Amniotic stem cell (primary cell): ENCODE measurements around the gene DUSP16.
"Not testable (repeated sequence)": the region's sequence is repeated elsewhere in the genome, so short reads cannot be mapped to it uniquely, and the experiment has no call there.

ENCODE experiments used
- DNase-seq: peaks from one replicate; lab custom pipeline; 2025; lab: John Stamatoyannopoulos, UW

Gene DUSP16

DNA sequence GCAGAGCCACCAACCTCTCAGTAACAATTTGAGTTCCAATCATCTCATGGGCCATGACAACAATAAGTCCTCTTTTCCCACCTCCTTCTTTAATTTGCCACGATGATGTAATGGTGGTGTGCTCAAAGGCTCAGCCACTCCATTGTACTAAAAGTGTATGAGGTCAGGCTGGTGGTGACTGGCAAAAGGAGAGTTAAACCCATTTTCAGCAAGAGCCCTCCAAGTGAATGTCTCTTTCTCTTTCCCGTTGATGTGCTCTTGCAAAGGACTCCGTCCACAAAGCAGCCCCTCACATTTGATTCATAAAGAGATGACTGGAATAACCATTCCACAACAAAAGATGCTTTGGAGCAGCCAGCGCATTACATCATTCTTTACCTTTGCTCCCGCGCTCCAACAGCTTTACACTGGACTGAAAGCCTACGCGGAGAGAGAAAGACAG is 41.6 kb downstream of the DUSP16 start:
- DNase-seq: no peak

DNA sequence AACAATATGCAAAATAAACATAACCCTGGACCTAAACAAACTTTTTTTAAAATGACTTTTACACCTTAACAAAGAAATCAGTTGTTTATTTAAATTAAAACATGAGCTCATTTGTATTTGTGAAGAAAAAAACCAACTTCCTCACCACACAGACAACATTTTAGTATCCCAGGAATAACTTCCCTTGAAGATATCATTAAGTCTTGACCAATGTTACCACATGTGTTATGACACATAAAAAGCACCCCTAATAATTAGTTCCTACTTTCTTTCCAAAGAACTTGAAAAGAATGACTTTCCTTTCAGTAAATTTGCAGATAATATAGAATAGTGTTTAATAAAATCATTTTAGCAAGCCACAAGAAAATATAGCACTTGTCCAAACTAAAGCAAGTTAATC is 42.4 kb downstream of the DUSP16 start:
- no peak for DNase-seq

DNA sequence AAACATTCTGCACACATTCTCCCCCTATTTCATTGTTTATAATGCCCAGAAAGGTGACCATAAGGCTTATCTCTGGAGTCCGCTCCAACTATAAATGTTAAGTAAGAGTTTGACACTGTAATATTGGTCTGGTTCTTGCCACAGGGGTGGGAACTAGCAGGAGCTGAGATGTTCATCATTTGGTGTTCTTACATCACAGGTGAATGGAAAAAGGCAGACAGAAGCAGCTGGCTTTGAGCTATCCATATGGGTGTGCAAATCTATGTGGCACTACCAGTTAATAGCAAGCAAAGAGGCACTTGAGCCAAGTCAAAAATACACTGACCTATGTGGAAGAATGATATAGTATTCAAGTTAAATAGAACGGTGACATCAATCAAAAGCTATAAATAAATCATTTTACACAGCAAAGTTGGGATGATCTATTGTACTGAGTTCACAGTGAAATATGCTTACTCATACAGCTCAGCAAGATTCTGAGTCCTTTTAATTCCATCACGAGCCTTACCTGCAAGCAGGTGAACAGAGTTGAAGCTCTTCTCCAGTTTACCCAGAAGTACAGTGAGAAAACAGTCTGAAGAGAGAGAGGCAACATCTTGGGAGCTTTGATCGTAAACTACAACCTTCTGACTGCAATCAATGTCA is 43.2 kb downstream of the DUSP16 start:
- no peak for DNase-seq

DNA sequence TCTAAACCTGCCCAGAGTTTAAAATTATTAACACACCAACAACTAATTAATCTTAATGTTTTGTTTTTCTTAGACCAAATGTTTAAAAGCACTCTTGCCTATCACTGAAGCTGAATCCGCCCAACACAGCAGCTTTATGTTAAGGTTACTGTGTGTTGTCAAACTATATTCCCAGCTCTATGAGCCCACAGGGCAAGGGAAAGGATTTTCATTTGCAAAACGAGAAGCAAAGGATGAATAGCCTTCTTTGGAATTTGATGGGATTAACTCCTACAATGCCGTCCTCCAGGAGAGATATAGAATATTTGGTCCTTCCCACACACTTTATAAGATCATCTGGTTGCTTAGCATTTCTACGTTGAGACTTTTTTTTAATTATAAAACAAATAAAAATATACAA is 43.7 kb downstream of the DUSP16 start:
- DNase-seq: no peak

DNA sequence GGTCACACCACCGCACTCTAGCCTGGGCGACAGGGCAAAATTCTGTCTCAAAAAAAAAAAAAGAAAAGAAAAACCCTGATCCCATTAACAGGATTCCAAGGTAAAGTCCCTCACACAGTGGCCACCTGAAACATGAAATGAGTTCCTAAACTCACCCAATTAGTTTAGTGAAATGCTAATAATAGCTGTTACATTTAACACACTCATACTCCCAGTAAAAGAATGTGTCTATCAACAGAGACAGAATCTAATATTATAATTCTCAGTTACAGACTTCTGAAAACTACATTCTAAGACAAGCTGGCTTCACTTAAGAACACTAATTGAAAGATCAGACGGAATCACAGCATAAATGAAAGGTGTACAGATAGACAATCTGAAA is 44.2 kb downstream of the DUSP16 start:
- DNase-seq: no peak

DNA sequence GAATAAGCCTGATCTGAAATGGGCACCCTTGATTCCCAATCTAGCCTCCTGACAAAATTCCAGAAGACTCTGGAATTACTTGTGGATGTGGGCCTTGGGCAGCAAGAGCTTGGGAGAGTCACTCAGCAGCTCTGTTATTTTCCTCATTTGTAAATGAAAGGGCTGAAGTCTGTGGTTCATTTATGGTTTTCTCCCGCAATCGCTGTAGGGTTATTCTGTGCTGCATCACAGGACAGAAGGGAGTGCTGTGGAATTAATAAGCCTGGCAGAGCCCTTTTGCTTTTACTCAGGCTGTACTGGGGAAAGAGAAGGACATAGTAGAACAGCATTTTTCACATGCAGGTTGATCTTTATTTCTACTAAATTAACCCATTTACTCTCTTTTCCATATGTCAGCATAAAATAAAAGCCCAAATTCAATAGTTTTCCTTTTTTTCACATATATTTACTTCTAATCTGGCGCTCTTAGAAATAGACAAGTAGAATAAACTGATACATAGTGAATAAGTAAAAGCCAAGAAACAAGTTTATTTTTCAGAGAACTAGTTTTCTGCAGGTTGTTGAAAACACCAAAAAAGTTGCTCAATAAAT is 49.2 kb downstream of the DUSP16 start:
- DNase-seq: no peak

DNA sequence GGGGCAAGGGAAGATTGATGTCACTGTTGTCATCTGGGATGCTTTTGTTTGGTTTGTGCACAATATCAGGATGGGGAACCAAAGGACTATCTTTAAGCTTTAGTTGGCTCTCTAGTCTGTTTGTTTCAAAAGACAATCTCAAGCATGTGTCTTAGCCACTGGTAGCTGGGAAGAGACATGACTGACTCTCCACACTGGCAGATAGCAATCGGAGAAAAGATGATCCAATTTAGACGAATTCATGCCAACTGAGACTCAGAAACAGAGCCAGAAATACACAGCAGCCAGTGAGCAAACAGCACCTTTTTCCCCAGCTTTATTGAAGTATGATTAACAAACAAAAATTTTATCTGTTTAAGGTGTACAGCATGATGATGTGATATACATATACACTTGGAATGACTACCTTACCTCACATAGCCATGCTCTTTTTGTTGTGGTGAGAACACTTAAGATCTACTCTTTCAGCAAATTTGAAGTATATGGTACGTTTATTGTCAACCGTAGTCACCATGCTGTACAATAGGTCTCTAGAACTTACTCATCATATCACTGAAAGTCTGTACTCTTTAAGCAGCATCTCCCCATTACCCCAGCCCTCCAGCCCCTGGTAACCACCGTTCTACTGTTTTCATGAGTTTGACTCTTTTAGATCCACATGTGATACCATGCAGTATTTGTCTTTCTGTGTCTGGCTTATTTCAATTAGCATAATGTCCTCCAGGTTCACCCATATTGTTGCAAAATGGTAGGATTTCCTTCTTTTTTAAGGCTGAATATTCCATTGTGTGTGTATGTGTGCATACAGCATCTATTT is 50.6 kb downstream of the DUSP16 start:
- no peak for DNase-seq

DNA sequence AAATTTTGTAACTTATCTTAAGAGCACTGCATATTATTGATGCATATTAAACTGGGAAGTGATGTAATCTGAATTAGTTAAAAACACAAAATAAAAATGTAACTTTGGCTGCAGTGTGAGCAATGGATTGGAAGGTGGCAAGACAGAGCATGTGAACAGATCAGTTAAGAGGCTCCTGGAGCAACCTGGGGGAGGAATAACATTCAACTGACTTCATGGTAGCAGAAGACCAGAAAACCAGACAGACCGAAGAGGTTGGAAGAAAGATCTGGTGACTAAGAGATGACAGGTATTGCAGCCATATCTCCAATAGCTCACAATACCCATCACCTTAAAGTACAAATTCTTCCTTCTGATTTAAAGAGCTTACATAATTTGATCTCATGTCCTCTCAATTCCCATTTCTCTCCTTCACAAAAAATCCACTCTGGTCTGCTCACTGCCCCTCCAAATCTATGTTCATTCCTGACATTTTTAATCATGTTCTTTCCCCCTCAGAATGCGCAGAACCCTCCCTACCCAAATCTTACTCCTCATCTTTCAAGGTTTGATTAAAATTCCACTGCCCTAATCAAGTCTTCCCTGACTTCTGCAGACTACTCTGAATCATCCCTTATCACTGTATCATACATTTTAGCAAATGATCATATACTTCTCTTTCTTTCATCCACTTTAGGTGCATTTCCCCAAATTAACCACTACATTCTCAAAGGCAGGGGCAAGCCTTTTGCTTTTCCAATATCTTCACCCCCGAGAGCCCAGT is 51.5 kb downstream of the DUSP16 start:
- DNase-seq: no peak

DNA sequence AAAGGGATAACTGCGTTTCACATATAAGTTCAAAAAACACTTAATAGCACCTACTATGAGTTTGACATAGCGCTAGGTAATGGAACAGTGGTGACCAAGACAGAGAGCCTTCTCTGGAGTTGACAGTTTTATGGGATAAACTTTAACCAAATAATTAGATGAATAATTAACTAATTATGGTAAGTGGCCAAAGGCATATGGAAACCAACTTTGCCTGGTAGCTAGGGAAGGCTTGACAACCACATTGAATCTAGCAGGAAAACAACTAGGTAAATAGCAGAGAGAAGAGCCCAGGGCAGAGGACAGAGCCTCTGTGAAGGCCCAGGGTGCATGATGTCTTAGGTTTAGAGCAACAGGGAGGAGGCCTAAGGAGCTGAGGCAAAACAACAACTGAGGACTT is 52.1 kb downstream of the DUSP16 start:
- DNase-seq: no peak

DNA sequence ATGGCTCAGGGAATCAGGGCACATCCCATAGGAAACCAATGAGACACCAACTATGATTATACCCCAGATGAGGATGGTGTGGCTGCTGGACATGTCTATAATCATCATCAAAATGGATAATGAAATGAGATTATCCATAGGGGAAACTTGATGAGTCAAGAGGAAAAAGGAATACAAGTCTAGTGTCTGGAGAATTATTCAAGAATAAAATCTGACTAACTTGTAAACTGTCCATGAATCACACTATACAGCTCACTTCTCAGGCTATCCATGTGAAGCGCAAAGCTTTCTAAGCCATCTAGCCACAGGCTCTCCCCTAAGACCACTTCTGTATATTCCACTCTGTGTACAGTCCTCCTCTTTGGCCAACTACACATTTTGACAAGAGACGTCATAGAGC is 52.5 kb downstream of the DUSP16 start:
- DNase-seq: peak; percentile 44

DNA sequence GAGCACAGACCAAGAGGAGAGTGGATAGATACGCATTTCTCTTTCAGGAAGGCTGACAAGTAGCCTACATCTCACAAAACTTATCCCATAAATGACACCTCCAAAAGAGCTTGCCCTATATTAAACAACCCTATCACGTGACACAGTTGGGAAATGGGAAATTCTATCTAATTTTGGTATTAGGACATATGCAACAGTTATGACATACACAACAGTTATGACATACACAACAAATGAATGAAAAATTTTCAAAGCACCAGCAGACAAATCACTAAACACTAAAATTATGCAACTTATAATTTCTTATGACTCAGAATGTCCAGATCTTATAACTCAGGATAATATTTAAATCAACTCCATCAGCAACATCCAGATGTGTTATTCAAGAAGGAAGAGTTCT is 54.1 kb downstream of the DUSP16 start:
- no peak for DNase-seq

DNA sequence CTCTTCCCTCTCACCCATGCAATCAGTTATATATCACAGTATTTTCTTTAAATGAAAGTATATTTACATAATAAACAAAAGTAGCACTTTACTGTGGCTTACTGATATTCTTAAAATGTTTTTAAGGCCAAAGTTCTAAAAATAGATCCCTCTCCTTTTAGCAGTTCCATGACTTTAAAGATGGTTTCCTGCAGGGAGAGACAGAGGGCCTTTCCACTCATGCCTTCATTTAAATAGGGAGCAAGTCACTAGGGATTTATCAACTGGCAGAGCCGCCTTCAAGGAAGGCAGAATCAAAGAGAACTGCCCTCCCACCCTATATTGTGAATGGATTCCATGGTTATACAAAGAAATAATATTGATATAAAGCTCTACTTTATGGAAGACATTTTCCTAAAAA is 55.5 kb downstream of the DUSP16 start:
- DNase-seq: no peak

DNA sequence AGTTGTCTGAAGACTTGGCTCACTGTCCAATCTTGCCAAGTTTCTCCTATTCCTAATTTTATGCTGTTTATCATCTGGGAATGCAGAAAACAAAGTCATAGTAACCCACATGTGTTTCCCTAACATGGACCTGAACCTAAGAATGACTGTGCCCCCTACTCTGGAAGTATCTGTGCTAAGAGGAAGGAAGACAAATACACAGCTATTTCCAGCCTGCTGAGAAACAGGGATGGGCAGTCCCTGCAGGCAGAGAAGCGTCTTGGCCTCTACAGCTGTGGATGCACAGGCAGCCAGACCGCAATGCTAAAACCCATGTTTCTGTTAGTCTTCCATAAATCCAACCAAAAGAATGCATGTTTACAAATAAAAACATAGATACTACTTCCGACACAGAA is 56.2 kb downstream of the DUSP16 start:
- DNase-seq: no peak

DNA sequence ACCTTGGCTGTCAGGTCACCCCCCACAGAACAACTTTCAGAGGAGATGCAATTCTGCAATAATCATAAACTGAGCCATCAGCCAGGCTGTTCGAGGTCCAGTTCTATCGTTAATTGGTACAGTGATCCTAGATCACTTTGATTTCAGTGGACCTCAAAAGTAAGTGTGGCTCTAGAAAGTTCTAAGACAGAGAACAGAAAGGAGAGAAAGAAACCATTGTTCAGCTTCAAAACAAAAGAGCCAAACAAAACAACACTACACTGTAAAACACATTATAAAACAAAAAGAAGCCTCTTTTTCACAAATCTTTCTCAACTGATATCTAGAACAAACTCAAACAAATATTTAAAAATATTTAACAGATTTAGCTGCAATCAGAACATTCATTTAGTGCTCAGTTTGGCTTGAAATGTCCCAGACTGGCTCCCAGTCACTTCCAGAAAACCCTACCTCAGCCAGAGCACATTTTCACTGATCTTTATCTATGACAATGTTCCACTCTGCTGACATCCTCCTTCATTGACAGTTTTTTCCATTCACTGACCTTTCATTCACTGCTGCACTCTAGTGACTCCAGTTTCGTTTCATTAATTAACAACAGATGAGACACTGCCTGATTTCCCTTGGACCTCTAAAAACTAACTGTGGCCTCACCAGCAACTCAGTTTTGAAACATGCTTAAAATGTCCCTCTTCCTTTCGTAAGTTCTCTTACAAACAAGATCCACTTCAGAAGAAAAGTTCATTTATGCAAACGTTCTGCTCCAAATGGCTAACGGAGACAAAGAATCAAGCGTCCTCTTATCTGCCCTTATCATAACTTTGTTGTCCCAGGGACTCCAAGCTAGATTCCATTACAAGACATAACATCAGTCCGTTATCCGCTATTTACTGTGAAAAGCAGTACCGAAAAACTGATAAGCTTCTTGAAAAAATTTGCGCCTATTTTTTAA is 56.8 kb downstream of the DUSP16 start:
- peak; percentile 34 for DNase-seq

DNA sequence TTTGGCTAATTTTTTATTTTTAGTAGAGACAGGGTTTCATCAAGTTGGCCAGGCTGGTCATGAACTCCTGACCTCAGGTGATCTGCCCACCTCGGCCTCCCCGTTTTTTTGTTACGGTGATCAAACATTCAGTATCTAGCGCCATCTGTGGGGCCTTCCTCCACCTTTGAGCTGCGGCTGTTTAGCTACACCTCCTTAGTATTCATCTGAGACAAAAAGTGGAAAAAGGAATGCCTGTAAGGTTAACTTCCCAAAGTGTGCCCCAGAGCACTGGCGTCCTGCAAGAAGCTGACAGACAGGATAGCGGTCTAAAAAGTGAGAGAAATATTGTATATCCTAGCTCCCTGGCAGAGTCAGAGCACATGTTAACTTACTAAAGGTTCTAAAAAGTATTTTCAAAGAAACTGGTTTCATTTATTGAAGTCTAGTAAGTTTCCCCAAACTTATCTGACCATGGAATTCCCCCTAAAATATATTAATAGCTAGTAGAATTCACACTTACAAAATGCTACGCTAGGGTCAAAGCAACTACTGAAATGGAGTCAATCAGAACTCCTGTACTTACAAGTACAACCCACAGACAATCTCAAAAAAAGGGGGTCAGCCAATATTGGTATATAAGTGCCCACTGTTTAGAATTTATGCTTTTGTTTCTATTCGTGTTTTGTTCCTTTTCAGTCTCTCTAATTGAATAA is 59.1 kb downstream of the DUSP16 start:
- no peak for DNase-seq

DNA sequence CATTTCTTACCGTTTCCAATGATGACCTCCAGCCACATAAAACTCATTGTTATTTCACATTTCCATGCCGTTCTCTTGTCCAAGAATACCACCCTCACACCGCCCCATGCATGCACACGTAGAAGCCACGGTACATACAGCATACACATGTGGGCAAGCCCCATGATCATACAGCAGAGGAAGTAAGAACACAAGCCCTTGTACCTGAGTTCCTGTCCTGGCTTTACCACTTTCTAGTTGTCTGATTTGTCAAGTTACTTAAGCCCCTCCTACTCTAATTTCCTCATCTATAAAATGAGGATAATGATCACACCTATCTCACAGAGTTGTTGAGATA is 59.9 kb downstream of the DUSP16 start:
- no peak for DNase-seq

DNA sequence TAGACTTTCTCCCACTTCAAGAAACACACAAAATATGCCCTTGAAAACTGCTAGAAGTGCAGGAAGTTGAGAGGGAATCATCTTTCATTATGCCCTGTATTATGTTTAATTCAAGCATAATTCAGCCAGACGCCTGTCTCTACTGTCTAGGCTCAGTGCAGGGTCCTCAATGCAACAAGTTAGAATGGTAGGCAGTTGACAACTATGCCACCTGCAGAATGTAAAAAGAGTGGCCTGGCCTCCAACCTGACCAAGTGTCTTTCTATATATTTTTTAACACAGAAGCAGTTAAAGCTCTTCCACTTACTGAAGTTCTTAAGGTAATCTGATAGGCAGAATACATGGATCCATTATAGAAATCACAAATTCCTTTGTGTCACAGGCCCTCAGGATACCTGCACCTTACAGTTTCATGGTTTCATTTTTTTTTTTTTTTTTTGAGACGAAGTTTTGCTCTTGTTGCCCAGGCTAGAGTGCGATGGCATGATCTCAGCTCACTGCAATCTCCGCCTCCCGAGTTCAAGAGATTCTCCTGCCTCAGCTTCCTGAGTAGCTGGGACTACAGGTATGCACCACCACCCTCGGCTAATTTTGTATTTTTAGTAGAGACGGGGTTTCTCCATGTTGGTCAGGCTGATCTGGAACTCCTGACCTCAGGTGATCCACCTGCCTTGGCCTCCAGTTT is 60.4 kb downstream of the DUSP16 start:
- not testable (repeated sequence) for DNase-seq

DNA sequence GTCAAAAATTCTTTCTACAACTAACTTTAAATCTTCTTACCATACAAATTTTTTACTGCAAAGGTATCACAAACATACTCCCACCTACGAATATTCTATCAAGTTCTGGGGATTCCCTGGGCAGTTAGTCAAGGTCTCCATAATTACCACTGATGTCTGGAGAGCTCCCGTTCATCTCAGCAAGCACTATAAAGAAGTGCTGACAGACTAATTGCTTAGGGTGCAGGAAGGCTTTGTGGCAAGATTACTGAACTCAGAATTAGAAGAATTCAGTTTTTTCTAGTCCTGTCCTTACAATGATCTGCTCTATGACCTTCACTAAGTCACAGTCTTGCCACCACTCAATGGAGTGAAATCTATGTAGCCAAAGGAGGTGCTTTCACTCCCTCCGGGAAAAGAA is 61.5 kb downstream of the DUSP16 start:
- no peak for DNase-seq

DNA sequence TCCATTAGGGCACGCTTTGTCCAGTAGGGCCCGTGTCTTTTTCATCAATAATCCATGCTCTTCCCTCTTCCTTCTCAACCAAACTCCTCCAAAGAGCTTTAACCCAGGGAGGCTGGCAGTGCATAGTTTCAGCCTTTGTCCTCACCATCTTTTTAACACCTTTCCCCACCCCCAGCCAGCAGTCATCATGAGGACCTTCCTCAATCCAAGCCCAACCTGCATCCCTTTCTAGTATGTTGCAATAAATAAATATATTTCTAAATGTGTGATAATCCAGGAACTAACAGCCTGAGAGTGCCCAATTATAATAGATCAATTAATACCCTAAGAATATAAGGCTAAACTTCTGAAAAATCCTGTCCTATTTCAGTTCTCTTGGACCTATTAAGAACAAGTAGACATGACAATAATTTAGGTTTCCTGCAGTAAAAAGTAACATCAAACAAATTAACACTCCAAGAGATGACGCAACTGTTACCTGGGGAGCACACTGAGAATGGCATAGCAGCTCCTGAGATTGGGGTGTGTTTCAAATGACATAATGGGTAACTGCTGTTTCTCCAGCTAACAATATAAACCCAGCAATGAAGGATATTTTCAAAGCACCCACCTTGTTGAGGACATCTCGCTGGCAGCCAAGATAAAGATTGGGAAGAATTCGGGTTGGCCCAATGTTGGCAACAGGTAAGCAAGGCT is 62.6 kb downstream of the DUSP16 start:
- DNase-seq: no peak

DNA sequence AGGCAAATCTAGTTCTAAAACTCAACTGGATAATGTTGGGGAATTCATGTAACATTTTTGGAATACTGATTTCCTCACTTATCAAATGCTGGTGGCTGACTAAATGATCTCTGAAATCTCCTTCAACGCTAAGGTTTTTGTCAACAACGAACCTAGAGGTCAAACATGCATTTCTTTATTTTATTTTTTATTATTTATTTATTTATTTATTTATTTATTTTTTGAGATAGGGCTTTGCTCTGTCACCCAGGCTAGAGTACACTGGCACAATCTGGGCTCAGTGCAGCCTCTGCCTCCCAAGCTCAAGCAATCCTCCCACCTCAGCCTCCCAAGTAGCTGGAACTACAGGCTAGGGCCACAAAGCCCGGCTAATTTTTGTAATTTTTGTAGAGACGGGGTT is 64.5 kb downstream of the DUSP16 start:
- DNase-seq: no peak
